H1 (cell line): Measurements from ENCODE around the gene GAPDHS. TPM values are rescaled to one million over a fixed set of nuclear protein-coding genes. Genes with fewer than 3 reads are reported as not detected.

Source experiments
- CTCF ChIA-PET: fragments of 300-600 bp; sonication (Branson Sonifier 250); formaldehyde crosslinking; loops from one replicate; lab custom pipeline; 2021; ENCODE audit not compliant: partially characterized antibody; lab: Charles Lee
- POLR2A ChIA-PET: fragments of 300-600 bp; sonication (Branson Sonifier 250); formaldehyde crosslinking; loops from one replicate; lab custom pipeline; 2021; ENCODE audit warnings: inconsistent platforms; ENCODE audit not compliant: partially characterized antibody; lab: Charles Lee
- DNase-seq, 2 experiments: peaks; one replicate each; pipeline versions ENCODE4 v3.0.0 to v3.0.0-alpha.2; 2010 to 2022; ENCODE audit warnings: low spot score in 2 of 2, low read depth in 1 of 2, mixed read lengths in 1 of 2
- FAIRE-seq: peaks from 2 replicates; lab custom pipeline; 2011; peaks lifted over from hg19 to GRCh38; lab: Jason Lieb, UNC
- H2AFZ ChIP-seq: 2 replicates; pipeline ENCODE4 v1.8.1; 2012; ENCODE audit warnings: low read length, inconsistent platforms
- H2AK5ac ChIP-seq: 2 replicates; pipeline ENCODE4 v1.6.1; 2013; ENCODE audit warnings: low read depth, low read length
- H2BK120ac ChIP-seq: replicated peaks from 2 replicates; pipeline ENCODE3; 2013; ENCODE audit warnings: low read depth, low read length, inconsistent platforms
- H2BK12ac ChIP-seq: 2 replicates; pipeline ENCODE4 v1.6.1; 2013; ENCODE audit warnings: low read depth, low read length
- H2BK15ac ChIP-seq: 2 replicates; pipeline ENCODE4 v1.6.1; 2013; ENCODE audit warnings: low read length
- H2BK20ac ChIP-seq: 2 replicates; pipeline ENCODE4 v1.6.1; 2013; ENCODE audit warnings: low read length
- H2BK5ac ChIP-seq: 2 replicates; pipeline ENCODE4 v1.6.1; 2013; ENCODE audit warnings: low read depth, low read length
- H3K14ac ChIP-seq: 2 replicates; pipeline ENCODE4 v1.6.1; 2013; ENCODE audit warnings: inconsistent platforms; ENCODE audit not compliant: insufficient read length
- H3K18ac ChIP-seq: 2 replicates; pipeline ENCODE4 v1.6.1; 2013; ENCODE audit warnings: low read length; ENCODE audit errors: extremely low read depth
- H3K23ac ChIP-seq: 2 replicates; pipeline ENCODE4 v1.6.1; 2013; ENCODE audit warnings: inconsistent platforms; ENCODE audit not compliant: insufficient read length
- H3K23me2 ChIP-seq: 2 replicates; pipeline ENCODE4 v1.6.1; 2013; ENCODE audit warnings: low read depth, low read length
- H3K27ac ChIP-seq: 2 replicates; pipeline ENCODE4 v1.6.1; 2011; ENCODE audit warnings: low read depth, low read length, inconsistent platforms
- H3K27me3 ChIP-seq, 4 experiments: replicated peaks in 1 of 4; 1 replicate in 1 of 4; 2 replicates in 3 of 4; pipeline versions ENCODE4 v1.6.1 to v1.8.1; 2011 to 2013; ENCODE audit warnings: low read length in 3 of 4, mild to moderate bottlenecking in 3 of 4, inconsistent platforms in 2 of 4, mixed read lengths in 2 of 4, moderate library complexity in 1 of 4; ENCODE audit not compliant: control insufficient read depth in 3 of 4, insufficient read depth in 3 of 4; ENCODE audit errors: extremely low read depth in 1 of 4
- H3K36me3 ChIP-seq, 4 experiments: 2 replicates each; pipeline versions ENCODE4 v1.6.1 to v1.8.1; 2011 to 2013; ENCODE audit warnings: mild to moderate bottlenecking in 4 of 4, low read length in 3 of 4, moderate library complexity in 2 of 4, control low read depth in 1 of 4, inconsistent platforms in 1 of 4; ENCODE audit not compliant: insufficient read depth in 4 of 4, control insufficient read depth in 2 of 4
- H3K4ac ChIP-seq: replicated peaks from 2 replicates; pipeline ENCODE3; 2013; ENCODE audit warnings: low read length, low read depth, mixed read lengths, inconsistent platforms; ENCODE audit not compliant: insufficient read length
- H3K4me1 ChIP-seq, 4 experiments: replicated peaks in 1 of 4; 1 replicate in 1 of 4; 2 replicates in 3 of 4; pipeline versions ENCODE4 v1.6.1 to v1.8.1; 2011 to 2013; ENCODE audit warnings: low read length in 3 of 4, inconsistent platforms in 2 of 4, mixed read lengths in 1 of 4; ENCODE audit not compliant: insufficient read depth in 4 of 4, control insufficient read depth in 3 of 4
- H3K4me2 ChIP-seq, 2 experiments: 2 replicates each; pipeline versions ENCODE4 v1.6.1 to v1.8.1; 2011 to 2013; ENCODE audit warnings: low read depth in 2 of 2, low read length in 2 of 2, control low read depth in 1 of 2, inconsistent platforms in 1 of 2, mild to moderate bottlenecking in 1 of 2; ENCODE audit not compliant: insufficient read depth in 1 of 2
- H3K4me3 ChIP-seq, 4 experiments: fragments of 200-600, 300-600 bp in 1 of 4; sonication (generic), shearing (Covaris generic), sonication (Bioruptor Twin) in 1 of 4; 2 replicates each; pipeline versions ENCODE4 v1.5.1 to v1.8.1; 2011 to 2016; ENCODE audit warnings: low read length in 4 of 4, low read depth in 3 of 4, control low read depth in 2 of 4, inconsistent platforms in 2 of 4, mild to moderate bottlenecking in 2 of 4, mixed read lengths in 1 of 4, moderate library complexity in 1 of 4; ENCODE audit not compliant: insufficient read depth in 2 of 4; ENCODE audit errors: extremely low read depth in 1 of 4
- H3K56ac ChIP-seq: replicated peaks from 2 replicates; pipeline ENCODE3; 2013; ENCODE audit warnings: low read depth, mild to moderate bottlenecking, mixed read lengths, low read length, inconsistent platforms; ENCODE audit not compliant: insufficient read length
- H3K79me1 ChIP-seq: 2 replicates; pipeline ENCODE4 v1.6.1; 2013; ENCODE audit warnings: low read depth, low read length, control low read depth
- H3K79me2 ChIP-seq, 2 experiments: 2 replicates each; pipeline versions ENCODE4 v1.6.1 to v1.8.1; 2012 to 2013; ENCODE audit warnings: low read length in 2 of 2, mild to moderate bottlenecking in 2 of 2, inconsistent platforms in 1 of 2; ENCODE audit not compliant: insufficient read depth in 2 of 2, control insufficient read depth in 1 of 2
- H3K9ac ChIP-seq, 4 experiments: replicated peaks in 1 of 4; 1 replicate in 1 of 4; 2 replicates in 3 of 4; pipeline versions ENCODE4 v1.6.1 to v1.8.1; 2011 to 2013; ENCODE audit warnings: low read depth in 3 of 4, low read length in 3 of 4, control low read depth in 2 of 4, mild to moderate bottlenecking in 2 of 4, moderate library complexity in 2 of 4, inconsistent platforms in 1 of 4; ENCODE audit errors: extremely low read depth in 1 of 4
- H3K9me3 ChIP-seq, 2 experiments: 2 replicates each; pipeline versions ENCODE4 v1.6.1 to v1.8.1; 2012 to 2013; ENCODE audit warnings: mild to moderate bottlenecking in 2 of 2, moderate library complexity in 2 of 2, control low read depth in 1 of 2, inconsistent platforms in 1 of 2, low read depth in 1 of 2, low read length in 1 of 2, mixed read lengths in 1 of 2; ENCODE audit not compliant: insufficient read depth in 2 of 2
- H4K20me1 ChIP-seq, 2 experiments: replicated peaks in 1 of 2; 2 replicates each; pipeline versions ENCODE3 to v1.8.1; 2011 to 2013; ENCODE audit warnings: inconsistent platforms in 2 of 2, low read length in 2 of 2, mild to moderate bottlenecking in 1 of 2; ENCODE audit not compliant: insufficient read depth in 2 of 2, control insufficient read depth in 1 of 2
- H4K5ac ChIP-seq: 2 replicates; pipeline ENCODE4 v1.6.1; 2013; ENCODE audit warnings: low read length, low read depth, mixed read lengths, inconsistent platforms; ENCODE audit not compliant: insufficient read length
- H4K8ac ChIP-seq: 2 replicates; pipeline ENCODE4 v1.8.0; 2013; ENCODE audit warnings: mild to moderate bottlenecking, moderate library complexity, low read length, inconsistent platforms; ENCODE audit not compliant: insufficient read depth; ENCODE audit errors: extremely low read depth
- H4K91ac ChIP-seq: replicated peaks from 2 replicates; pipeline ENCODE3; 2013; ENCODE audit warnings: low read length, mixed read lengths, inconsistent platforms; ENCODE audit not compliant: insufficient read length
- ASH2L ChIP-seq: fragments of 200-600, 300-600 bp; sonication (generic); IDR thresholded peaks from one replicate; pipeline ENCODE4 v1.7.1; 2017; ENCODE audit warnings: low read length
- KDM5A ChIP-seq: fragments of 200-600 bp; IDR thresholded peaks from 2 replicates; pipeline ENCODE4 v1.7.1; 2012; ENCODE audit warnings: mild to moderate bottlenecking, low read length, inconsistent platforms, mixed read lengths
- YY1 ChIP-seq: IDR thresholded peaks from 2 replicates; pipeline ENCODE4 v1.6.1; 2011; ENCODE audit warnings: low read depth, mild to moderate bottlenecking, low read length
- WGBS, 2 experiments: shearing (Covaris generic) in 1 of 2; methylation state at CpG; one replicate each; pipeline versions ENCODE4 v1.1.6 to v1.1.7; 2013 to 2015; ENCODE audit warnings: low lambda C conversion rate in 2 of 2, mixed read lengths in 2 of 2, inconsistent platforms in 1 of 2, low coverage in 1 of 2, missing lambda C conversion rate in 1 of 2; ENCODE audit not compliant: insufficient replicate concordance in 2 of 2, insufficient coverage in 1 of 2, insufficient read length in 1 of 2; ENCODE audit errors: extremely low coverage in 1 of 2, missing lambda C conversion rate in 1 of 2; 5-methylcytosine and 5-hydroxymethylcytosine counted together
- polyA plus RNA-seq, 7 experiments: library from polyadenylated mRNA; depleted of rRNA in 3 of 7; stranded (reverse) in 5 of 7; unstranded in 2 of 7; fragments of >200 nt in 5 of 7; fragments of 200-250 nt in 2 of 7; gene quantifications; 1 replicate in 5 of 7; 2 replicates in 1 of 7; 4 replicates in 1 of 7; pipeline versions ENCODE4 v1.2.1 to v1.2.3, GENCODE V29; 2011 to 2013; ENCODE audit warnings: missing spikeins in 2 of 7, mixed read lengths in 2 of 7
- total RNA-seq: library from RNA; stranded (reverse); fragmentation: NEBNext Ultra II Directional; extraction: Animal tissue kit (Norgen Biotek cat#: 25700); gene quantifications from 2 replicates; pipeline ENCODE4 v1.2.1, GENCODE V29; 2021
- TF ChIP-seq, protein P1 (sequence below): IDR thresholded peaks from 2 replicates; pipeline ENCODE4 v1.6.1; 2012; ENCODE audit warnings: inconsistent platforms
- TF ChIP-seq, protein P2 (sequence below): IDR thresholded peaks from 2 replicates; pipeline ENCODE4 v1.6.1; 2012; ENCODE audit warnings: inconsistent platforms

GAPDHS gene
- total and polyA plus RNA-seq, 2 of the 8 experiments (the other 6 are each of a cell fraction or from before 2014, with no cell fraction given) = 0.26 TPM; not detected in 1

DNA sequence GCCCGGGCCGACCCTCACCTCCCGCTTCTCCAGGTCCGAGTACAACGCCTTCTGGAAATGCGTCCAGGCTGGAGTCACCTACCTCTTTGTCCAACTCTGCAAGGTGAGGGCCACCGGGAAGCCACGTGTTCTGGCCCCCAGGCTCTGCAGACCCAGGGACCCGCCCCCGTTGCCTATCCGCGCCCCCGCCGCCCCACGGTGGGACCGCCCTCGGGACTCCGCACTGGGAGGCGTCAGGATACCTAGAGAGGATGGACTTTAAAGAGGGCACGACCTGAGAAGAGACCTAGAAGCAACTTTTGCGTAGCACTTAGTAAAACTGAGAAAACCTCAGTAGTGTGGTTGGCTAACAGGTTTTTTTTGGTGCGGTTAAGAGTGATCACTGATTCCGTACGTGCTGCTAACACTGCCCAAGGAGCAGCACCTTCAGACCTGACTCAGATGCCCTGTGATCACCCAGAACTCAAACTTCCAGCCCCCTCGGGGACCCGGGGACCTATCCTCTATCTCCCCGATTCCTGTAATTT, 12.7 kb downstream of the GAPDHS start:
- Histone ChIP-seq H3K23me2 (peaks cover 10% of the 10 kb centered on the region; the same call in 1 of the 2 replicates), H3K27ac (peak overlapping the region; percentile 44; the same call in 1 of the 2 replicates), H3K4me3 (peak overlapping the region; percentile 88 to 97 (median 94)), H2BK5ac (no peak overlapping the region; the same call in 1 of the 2 replicates), H3K4me1 (peaks cover 0 to 13% (median 2%) of the 10 kb centered on the region in 4 experiments; a peak in 3 of 7 replicates), H3K4me2 (peak overlapping the region; percentile 84 to 88), H4K91ac (peak overlapping the region; percentile 59), H3K79me2 (peaks cover 0 to 31% of the 10 kb centered on the region in 2 experiments; a peak in 2 of 4 replicates), H2BK20ac (no peak overlapping the region), H3K14ac (no peak overlapping the region)
- DNase-seq = no peak
- ChIA-PET POLR2A (interaction anchor here (0.6 kb wide), 1 partner anchor 35 kb away, joined by 5 read pairs; no protein-coding TSS in a partner anchor), CTCF (interaction anchor here (0.8 to 4.5 kb wide), 3 partner anchors 36 to 149 kb away, joined by 3 to 65 read pairs (median 28); no protein-coding TSS in a partner anchor)
- WGBS, 2 experiments = 20% methylated on average over 7 of the region's 27 CpGs; no CpG with 5 or more reads in 1 of the 2 experiments
- no peak for TF ChIP-seq YY1
- TF ChIP-seq, protein P1, sequence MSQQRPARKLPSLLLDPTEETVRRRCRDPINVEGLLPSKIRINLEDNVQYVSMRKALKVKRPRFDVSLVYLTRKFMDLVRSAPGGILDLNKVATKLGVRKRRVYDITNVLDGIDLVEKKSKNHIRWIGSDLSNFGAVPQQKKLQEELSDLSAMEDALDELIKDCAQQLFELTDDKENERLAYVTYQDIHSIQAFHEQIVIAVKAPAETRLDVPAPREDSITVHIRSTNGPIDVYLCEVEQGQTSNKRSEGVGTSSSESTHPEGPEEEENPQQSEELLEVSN = 0 out of 2 replicates have a peak, but pooled peaks have one; percentile 5
- TF ChIP-seq ASH2L = peak; percentile 39
- TF ChIP-seq, protein P2, sequence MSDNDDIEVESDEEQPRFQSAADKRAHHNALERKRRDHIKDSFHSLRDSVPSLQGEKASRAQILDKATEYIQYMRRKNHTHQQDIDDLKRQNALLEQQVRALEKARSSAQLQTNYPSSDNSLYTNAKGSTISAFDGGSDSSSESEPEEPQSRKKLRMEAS = peak; percentile 67; the same call in 1 of the 2 replicates
- TF ChIP-seq KDM5A = 0 out of 2 replicates have a peak, but pooled peaks have one; percentile 12
- TF ChIP-seq, all 59 proteins: peak for 4
- no peak overlapping the region; the same call in 1 of the 2 replicates for H2AFZ ChIP-seq
- no peak overlapping the region for H2BK12ac ChIP-seq
- no peak for FAIRE-seq
- no peak overlapping the region for H2BK120ac ChIP-seq
- no peaks in the 10 kb centered on the region for H3K9me3 ChIP-seq
- no peaks in the 10 kb centered on the region for H3K27me3 ChIP-seq
- peak overlapping the region; percentile 80 to 85 (median 84) for H3K9ac ChIP-seq
- H2BK15ac ChIP-seq = no peak overlapping the region
- H3K79me1 ChIP-seq = peaks cover 18% of the 10 kb centered on the region; the same call in 1 of the 2 replicates
- peak overlapping the region; percentile 95 for H3K18ac ChIP-seq
- H3K23ac ChIP-seq = no peak overlapping the region
- H2AK5ac ChIP-seq = no peak overlapping the region
- peak overlapping the region; percentile 90 for H3K56ac ChIP-seq
- peak overlapping the region; percentile 88 for H4K8ac ChIP-seq
- peak overlapping the region; percentile 95 for H3K4ac ChIP-seq
- H3K36me3 ChIP-seq = peaks cover 3 to 18% (median 9%) of the 10 kb centered on the region in 4 experiments; a peak in 6 of 8 replicates
- H4K20me1 ChIP-seq = peaks cover 4 to 15% of the 10 kb centered on the region in 2 experiments
- peak overlapping the region; percentile 78 for H4K5ac ChIP-seq
